Aortic smooth muscle cell (primary cell): Measurements from ENCODE around the gene TRIM48. TPM values are rescaled to one million over a fixed set of nuclear protein-coding genes. Genes with fewer than 3 reads are reported as not detected.

Experiments
- total RNA-seq: library from RNA; depleted of rRNA; stranded (reverse); fragments of >200 nt; gene quantifications from 2 replicates; pipeline ENCODE4 v1.2.3, GENCODE V29; 2014

TRIM48 gene, protein sequence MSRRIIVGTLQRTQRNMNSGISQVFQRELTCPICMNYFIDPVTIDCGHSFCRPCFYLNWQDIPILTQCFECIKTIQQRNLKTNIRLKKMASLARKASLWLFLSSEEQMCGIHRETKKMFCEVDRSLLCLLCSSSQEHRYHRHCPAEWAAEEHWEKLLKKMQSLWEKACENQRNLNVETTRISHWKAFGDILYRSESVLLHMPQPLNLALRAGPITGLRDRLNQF
- not detected in 2 replicates for total RNA-seq

DNA sequence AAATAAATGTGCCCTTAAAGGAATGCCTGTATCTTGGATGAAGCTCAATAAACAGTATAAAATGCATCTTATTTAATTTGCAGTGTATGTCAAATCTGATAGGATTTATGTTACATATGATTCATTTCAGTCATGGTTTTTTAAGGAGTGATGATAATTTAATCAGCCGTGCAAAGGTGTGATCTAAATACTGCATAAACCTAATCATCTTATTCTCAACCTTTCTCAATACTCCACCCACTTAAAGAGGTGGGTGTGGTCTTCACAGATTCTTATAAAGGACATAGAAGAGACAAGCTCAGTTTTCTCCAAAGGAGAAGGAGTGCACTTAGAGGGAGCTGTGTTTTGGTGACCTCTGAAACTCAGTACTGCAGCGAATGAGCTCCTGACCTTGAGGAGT is at the start of gene TRIM48:
Gene TRIM48, plus strand, starts transcription at position 301 of the 400 bp plus-strand sequence. CDS start 113 bp downstream, outside the sequence.

Other genes starting within 250 kb of the TRIM48 start
- not detected in 2 replicates for gene OR4A16, start 81.0 kb downstream of the TRIM48 start, total RNA-seq
- gene OR4A15, start 105.8 kb downstream of the TRIM48 start, total RNA-seq, result not detected in 2 replicates